ENCODE results near the gene SORCS2. TPM values are rescaled to one million over a fixed set of nuclear protein-coding genes. Genes with fewer than 3 reads are reported as not detected.

The SORCS2 gene
- total RNA-seq, 4 donors from 2014 or later = 1.1 to 2.5 (median 2.0) TPM

DNA sequence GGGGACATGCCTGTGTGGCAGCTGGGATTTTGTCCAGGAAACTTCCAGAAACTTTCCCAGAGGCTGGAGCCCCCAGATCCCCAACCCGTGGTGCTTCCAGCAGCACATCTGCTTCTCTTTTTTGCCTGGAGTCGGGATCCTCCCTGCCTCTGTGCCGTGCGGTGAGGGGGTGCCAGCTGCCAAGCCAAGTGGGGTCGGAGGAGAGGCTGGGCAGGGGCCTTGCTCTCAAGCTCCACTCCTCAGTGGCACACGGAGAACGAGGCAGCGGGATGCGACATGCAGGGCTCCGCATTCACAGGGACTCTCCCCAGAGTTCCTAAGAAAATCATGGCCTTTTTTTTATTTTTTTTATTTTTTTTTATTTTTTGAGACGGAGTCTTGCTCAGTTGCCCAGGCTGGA, 121.7 kb downstream of the SORCS2 start:
- Histone ChIP-seq H3K4me3 (no peak overlapping the region), H3K36me3 (no peaks in the 10 kb centered on the region), H3K9me3 (peaks cover 0 to 10% (median 0%) of the 10 kb centered on the region in 3 donors), H3K27me3 (peaks cover 0 to 20% (median 0%) of the 10 kb centered on the region in 4 donors), H3K4me1 (no peaks in the 10 kb centered on the region), H3K27ac (peak overlapping the region in 1 of 4 donors; percentile 21)
- WGBS, 2 donors = 87 to 97% methylated on average over 7 to 9 of the region's 11 CpGs
- intact Hi-C loops (cut with DNase I) = no loop called here
- no peak for DNase-seq
- no peak for TF ChIP-seq POLR2A (IDR thresholded peaks at IDR 0.05)
- TF ChIP-seq, protein P1, sequence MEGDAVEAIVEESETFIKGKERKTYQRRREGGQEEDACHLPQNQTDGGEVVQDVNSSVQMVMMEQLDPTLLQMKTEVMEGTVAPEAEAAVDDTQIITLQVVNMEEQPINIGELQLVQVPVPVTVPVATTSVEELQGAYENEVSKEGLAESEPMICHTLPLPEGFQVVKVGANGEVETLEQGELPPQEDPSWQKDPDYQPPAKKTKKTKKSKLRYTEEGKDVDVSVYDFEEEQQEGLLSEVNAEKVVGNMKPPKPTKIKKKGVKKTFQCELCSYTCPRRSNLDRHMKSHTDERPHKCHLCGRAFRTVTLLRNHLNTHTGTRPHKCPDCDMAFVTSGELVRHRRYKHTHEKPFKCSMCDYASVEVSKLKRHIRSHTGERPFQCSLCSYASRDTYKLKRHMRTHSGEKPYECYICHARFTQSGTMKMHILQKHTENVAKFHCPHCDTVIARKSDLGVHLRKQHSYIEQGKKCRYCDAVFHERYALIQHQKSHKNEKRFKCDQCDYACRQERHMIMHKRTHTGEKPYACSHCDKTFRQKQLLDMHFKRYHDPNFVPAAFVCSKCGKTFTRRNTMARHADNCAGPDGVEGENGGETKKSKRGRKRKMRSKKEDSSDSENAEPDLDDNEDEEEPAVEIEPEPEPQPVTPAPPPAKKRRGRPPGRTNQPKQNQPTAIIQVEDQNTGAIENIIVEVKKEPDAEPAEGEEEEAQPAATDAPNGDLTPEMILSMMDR (IDR thresholded peaks at IDR 0.05) = no peak

DNA sequence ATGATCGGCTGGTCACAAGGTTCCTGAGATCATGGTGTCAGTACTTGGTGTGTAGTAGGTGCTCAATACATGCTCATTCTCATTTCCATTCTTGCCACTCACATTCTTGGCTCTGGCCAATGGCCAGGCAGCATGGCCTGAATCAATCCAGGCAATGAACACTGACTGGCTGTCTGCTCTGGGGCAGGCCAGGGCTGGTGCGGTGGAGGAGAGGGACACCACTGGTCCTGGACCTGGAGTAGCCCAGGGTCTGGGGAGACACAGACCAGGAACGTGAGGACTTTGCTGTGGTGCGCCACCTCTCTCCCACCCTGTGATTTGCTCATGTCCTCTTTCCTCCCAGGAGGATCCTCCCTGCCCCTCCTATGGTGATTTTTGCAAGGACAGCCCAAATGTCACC, 122.9 kb downstream of the SORCS2 start:
- intact Hi-C loops (cut with DNase I) = no loop called here
- Histone ChIP-seq H3K36me3 (no peaks in the 10 kb centered on the region), H3K27ac (no peak overlapping the region), H3K27me3 (peaks cover 0 to 14% (median 0%) of the 10 kb centered on the region in 4 donors), H3K4me3 (no peak overlapping the region), H3K9me3 (peaks cover 0 to 20% (median 5%) of the 10 kb centered on the region in 3 donors), H3K4me1 (no peaks in the 10 kb centered on the region)
- WGBS, 2 donors = 82 to 87% methylated on average over 3 of the region's 4 CpGs
- no peak for DNase-seq
- TF ChIP-seq, protein P1 (IDR thresholded peaks at IDR 0.05) = no peak
- no peak for TF ChIP-seq POLR2A (IDR thresholded peaks at IDR 0.05)

DNA sequence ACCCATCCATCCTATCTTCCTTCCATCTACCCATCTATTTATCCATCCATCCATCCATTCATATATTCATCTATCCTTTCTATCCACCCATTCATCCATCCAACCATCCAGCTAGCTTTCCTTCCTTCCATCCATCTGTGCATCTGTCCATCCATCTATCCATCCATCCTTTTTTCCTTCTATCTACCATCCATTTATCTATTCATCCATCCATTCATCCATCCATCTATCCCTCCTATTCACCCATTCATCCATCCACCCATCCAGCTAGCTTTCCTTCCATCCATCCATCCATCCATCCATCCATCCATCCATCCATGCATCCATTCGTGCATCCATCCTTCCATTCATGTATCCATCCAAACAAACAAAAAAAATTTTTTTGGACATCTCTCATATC, 123.6 kb downstream of the SORCS2 start:
- H3K36me3 ChIP-seq = no peaks in the 10 kb centered on the region
- peaks cover 0 to 14% (median 0%) of the 10 kb centered on the region in 4 donors for H3K27me3 ChIP-seq
- intact Hi-C loops (cut with DNase I) = no loop called here
- H3K27ac ChIP-seq = no peak overlapping the region
- H3K4me3 ChIP-seq = no peak overlapping the region
- no peak for DNase-seq
- TF ChIP-seq, protein P1 (IDR thresholded peaks at IDR 0.05) = no peak
- TF ChIP-seq POLR2A (IDR thresholded peaks at IDR 0.05) = no peak
- peaks cover 0 to 20% (median 5%) of the 10 kb centered on the region in 3 donors for H3K9me3 ChIP-seq
- WGBS, 2 donors = 52 to 86% methylated on average over 1 of the region's 1 CpG
- H3K4me1 ChIP-seq = no peaks in the 10 kb centered on the region

DNA sequence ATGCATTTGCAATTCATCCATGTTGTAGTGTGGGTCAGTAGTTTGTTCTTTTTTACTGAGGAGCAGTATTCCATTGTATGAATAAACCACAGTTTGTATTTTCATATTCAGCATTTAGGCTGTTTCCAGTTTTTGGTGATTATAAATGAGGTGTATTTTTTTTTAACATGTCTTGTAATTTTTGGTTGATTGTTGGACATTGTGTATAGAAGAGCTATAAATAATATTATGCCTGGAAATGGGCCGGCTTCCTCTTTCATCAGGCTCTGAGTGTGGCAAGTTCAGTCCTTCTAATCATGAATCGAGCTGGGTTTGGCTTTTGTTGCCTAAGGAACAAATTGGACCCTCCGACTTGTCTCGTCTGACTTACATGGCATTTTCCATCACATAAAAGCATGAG, 126.7 kb downstream of the SORCS2 start:
- peaks cover 0 to 20% (median 5%) of the 10 kb centered on the region in 3 donors for H3K9me3 ChIP-seq
- H3K27me3 ChIP-seq = peaks cover 0 to 5% (median 0%) of the 10 kb centered on the region in 4 donors
- TF ChIP-seq, protein P1 (IDR thresholded peaks at IDR 0.05) = no peak
- no peak for TF ChIP-seq POLR2A (IDR thresholded peaks at IDR 0.05)
- no peak for DNase-seq
- H3K36me3 ChIP-seq = no peaks in the 10 kb centered on the region
- H3K27ac ChIP-seq = no peak overlapping the region
- H3K4me3 ChIP-seq = no peak overlapping the region
- intact Hi-C loops (cut with DNase I) = no loop called here
- 34 to 56% methylated on average over 4 of the region's 4 CpGs for WGBS, 2 donors
- H3K4me1 ChIP-seq = no peaks in the 10 kb centered on the region

DNA sequence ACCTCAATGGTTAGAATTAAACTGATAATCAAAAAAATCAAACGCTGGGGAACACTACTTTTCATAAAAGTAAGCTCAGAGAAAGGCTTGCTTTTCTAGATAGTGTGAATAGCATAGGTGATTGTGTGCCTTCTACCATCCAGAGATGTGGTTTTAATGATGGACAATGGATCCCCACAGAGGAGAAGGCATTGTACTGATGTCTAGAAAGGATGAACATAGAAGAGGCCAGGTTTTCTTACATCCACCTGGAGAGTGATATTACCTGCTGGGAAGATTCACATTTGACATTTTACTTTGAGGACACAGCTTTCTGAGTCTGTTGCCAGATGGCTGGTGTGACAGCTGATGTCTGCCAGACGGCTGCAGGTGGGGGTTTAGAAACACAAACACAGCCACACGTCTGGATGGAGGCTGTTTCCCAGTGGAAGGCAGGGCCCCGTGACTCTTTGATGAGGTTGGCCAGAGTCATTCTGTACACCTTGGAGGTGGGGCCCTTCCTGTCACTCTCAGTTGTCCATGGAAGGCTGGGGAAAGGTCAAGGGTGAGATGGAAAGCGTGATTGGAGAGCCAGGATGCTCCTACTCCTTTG, 128.0 kb downstream of the SORCS2 start:
- WGBS, 2 donors = 56 to 85% methylated on average over 3 to 4 of the region's 5 CpGs
- Histone ChIP-seq H3K4me1 (no peaks in the 10 kb centered on the region), H3K36me3 (no peaks in the 10 kb centered on the region), H3K27ac (no peak overlapping the region), H3K27me3 (peaks cover 0 to 5% (median 0%) of the 10 kb centered on the region in 4 donors), H3K9me3 (peaks cover 0 to 20% (median 5%) of the 10 kb centered on the region in 3 donors), H3K4me3 (no peak overlapping the region)
- TF ChIP-seq, protein P1 (IDR thresholded peaks at IDR 0.05) = no peak
- TF ChIP-seq POLR2A (IDR thresholded peaks at IDR 0.05) = no peak
- intact Hi-C loops (cut with DNase I) = no loop called here
- DNase-seq = no peak

Measured in esophagus squamous epithelium (tissue), 5 donors.